ENCODE results near the gene NIBAN1.

GRCh38 chr1:185014941-185015340, 40.6 kb upstream of the NIBAN1 start:
- no peak for TF ChIP-seq CTCF (IDR thresholded peaks at IDR 0.05)
- TF ChIP-seq POLR2A (IDR thresholded peaks at IDR 0.05) = no peak
- no peak for TF ChIP-seq EP300 (IDR thresholded peaks at IDR 0.05)
